H1 (cell line): ENCODE results near the gene RAB5A. TPM values are rescaled to one million over a fixed set of nuclear protein-coding genes. Genes with fewer than 3 reads are reported as not detected.

Source experiments
- CTCF ChIA-PET: fragments of 300-600 bp; sonication (Branson Sonifier 250); formaldehyde crosslinking; loops from one replicate; lab custom pipeline; 2021; ENCODE audit not compliant: partially characterized antibody; lab: Charles Lee
- POLR2A ChIA-PET: fragments of 300-600 bp; sonication (Branson Sonifier 250); formaldehyde crosslinking; loops from one replicate; lab custom pipeline; 2021; ENCODE audit warnings: inconsistent platforms; ENCODE audit not compliant: partially characterized antibody; lab: Charles Lee
- DNase-seq, 2 experiments: peaks; one replicate each; pipeline versions ENCODE4 v3.0.0 to v3.0.0-alpha.2; 2010 to 2022; ENCODE audit warnings: low spot score in 2 of 2, low read depth in 1 of 2, mixed read lengths in 1 of 2
- FAIRE-seq: peaks from 2 replicates; lab custom pipeline; 2011; peaks lifted over from hg19 to GRCh38; lab: Jason Lieb, UNC
- H2AFZ ChIP-seq: 2 replicates; pipeline ENCODE4 v1.8.1; 2012; ENCODE audit warnings: low read length, inconsistent platforms
- H2AK5ac ChIP-seq: 2 replicates; pipeline ENCODE4 v1.6.1; 2013; ENCODE audit warnings: low read depth, low read length
- H2BK120ac ChIP-seq: replicated peaks from 2 replicates; pipeline ENCODE3; 2013; ENCODE audit warnings: low read depth, low read length, inconsistent platforms
- H2BK12ac ChIP-seq: 2 replicates; pipeline ENCODE4 v1.6.1; 2013; ENCODE audit warnings: low read depth, low read length
- H2BK15ac ChIP-seq: 2 replicates; pipeline ENCODE4 v1.6.1; 2013; ENCODE audit warnings: low read length
- H2BK20ac ChIP-seq: 2 replicates; pipeline ENCODE4 v1.6.1; 2013; ENCODE audit warnings: low read length
- H2BK5ac ChIP-seq: 2 replicates; pipeline ENCODE4 v1.6.1; 2013; ENCODE audit warnings: low read depth, low read length
- H3K14ac ChIP-seq: 2 replicates; pipeline ENCODE4 v1.6.1; 2013; ENCODE audit warnings: inconsistent platforms; ENCODE audit not compliant: insufficient read length
- H3K18ac ChIP-seq: 2 replicates; pipeline ENCODE4 v1.6.1; 2013; ENCODE audit warnings: low read length; ENCODE audit errors: extremely low read depth
- H3K23ac ChIP-seq: 2 replicates; pipeline ENCODE4 v1.6.1; 2013; ENCODE audit warnings: inconsistent platforms; ENCODE audit not compliant: insufficient read length
- H3K23me2 ChIP-seq: 2 replicates; pipeline ENCODE4 v1.6.1; 2013; ENCODE audit warnings: low read depth, low read length
- H3K27ac ChIP-seq: 2 replicates; pipeline ENCODE4 v1.6.1; 2011; ENCODE audit warnings: low read depth, low read length, inconsistent platforms
- H3K27me3 ChIP-seq, 4 experiments: replicated peaks in 1 of 4; 1 replicate in 1 of 4; 2 replicates in 3 of 4; pipeline versions ENCODE4 v1.6.1 to v1.8.1; 2011 to 2013; ENCODE audit warnings: low read length in 3 of 4, mild to moderate bottlenecking in 3 of 4, inconsistent platforms in 2 of 4, mixed read lengths in 2 of 4, moderate library complexity in 1 of 4; ENCODE audit not compliant: control insufficient read depth in 3 of 4, insufficient read depth in 3 of 4; ENCODE audit errors: extremely low read depth in 1 of 4
- H3K36me3 ChIP-seq, 4 experiments: 2 replicates each; pipeline versions ENCODE4 v1.6.1 to v1.8.1; 2011 to 2013; ENCODE audit warnings: mild to moderate bottlenecking in 4 of 4, low read length in 3 of 4, moderate library complexity in 2 of 4, control low read depth in 1 of 4, inconsistent platforms in 1 of 4; ENCODE audit not compliant: insufficient read depth in 4 of 4, control insufficient read depth in 2 of 4
- H3K4ac ChIP-seq: replicated peaks from 2 replicates; pipeline ENCODE3; 2013; ENCODE audit warnings: low read length, low read depth, mixed read lengths, inconsistent platforms; ENCODE audit not compliant: insufficient read length
- H3K4me1 ChIP-seq, 4 experiments: replicated peaks in 1 of 4; 1 replicate in 1 of 4; 2 replicates in 3 of 4; pipeline versions ENCODE4 v1.6.1 to v1.8.1; 2011 to 2013; ENCODE audit warnings: low read length in 3 of 4, inconsistent platforms in 2 of 4, mixed read lengths in 1 of 4; ENCODE audit not compliant: insufficient read depth in 4 of 4, control insufficient read depth in 3 of 4
- H3K4me2 ChIP-seq, 2 experiments: 2 replicates each; pipeline versions ENCODE4 v1.6.1 to v1.8.1; 2011 to 2013; ENCODE audit warnings: low read depth in 2 of 2, low read length in 2 of 2, control low read depth in 1 of 2, inconsistent platforms in 1 of 2, mild to moderate bottlenecking in 1 of 2; ENCODE audit not compliant: insufficient read depth in 1 of 2
- H3K4me3 ChIP-seq, 4 experiments: fragments of 200-600, 300-600 bp in 1 of 4; sonication (generic), shearing (Covaris generic), sonication (Bioruptor Twin) in 1 of 4; 2 replicates each; pipeline versions ENCODE4 v1.5.1 to v1.8.1; 2011 to 2016; ENCODE audit warnings: low read length in 4 of 4, low read depth in 3 of 4, control low read depth in 2 of 4, inconsistent platforms in 2 of 4, mild to moderate bottlenecking in 2 of 4, mixed read lengths in 1 of 4, moderate library complexity in 1 of 4; ENCODE audit not compliant: insufficient read depth in 2 of 4; ENCODE audit errors: extremely low read depth in 1 of 4
- H3K56ac ChIP-seq: replicated peaks from 2 replicates; pipeline ENCODE3; 2013; ENCODE audit warnings: low read depth, mild to moderate bottlenecking, mixed read lengths, low read length, inconsistent platforms; ENCODE audit not compliant: insufficient read length
- H3K79me1 ChIP-seq: 2 replicates; pipeline ENCODE4 v1.6.1; 2013; ENCODE audit warnings: low read depth, low read length, control low read depth
- H3K79me2 ChIP-seq, 2 experiments: 2 replicates each; pipeline versions ENCODE4 v1.6.1 to v1.8.1; 2012 to 2013; ENCODE audit warnings: low read length in 2 of 2, mild to moderate bottlenecking in 2 of 2, inconsistent platforms in 1 of 2; ENCODE audit not compliant: insufficient read depth in 2 of 2, control insufficient read depth in 1 of 2
- H3K9ac ChIP-seq, 4 experiments: replicated peaks in 1 of 4; 1 replicate in 1 of 4; 2 replicates in 3 of 4; pipeline versions ENCODE4 v1.6.1 to v1.8.1; 2011 to 2013; ENCODE audit warnings: low read depth in 3 of 4, low read length in 3 of 4, control low read depth in 2 of 4, mild to moderate bottlenecking in 2 of 4, moderate library complexity in 2 of 4, inconsistent platforms in 1 of 4; ENCODE audit errors: extremely low read depth in 1 of 4
- H3K9me3 ChIP-seq, 2 experiments: 2 replicates each; pipeline versions ENCODE4 v1.6.1 to v1.8.1; 2012 to 2013; ENCODE audit warnings: mild to moderate bottlenecking in 2 of 2, moderate library complexity in 2 of 2, control low read depth in 1 of 2, inconsistent platforms in 1 of 2, low read depth in 1 of 2, low read length in 1 of 2, mixed read lengths in 1 of 2; ENCODE audit not compliant: insufficient read depth in 2 of 2
- H4K20me1 ChIP-seq, 2 experiments: replicated peaks in 1 of 2; 2 replicates each; pipeline versions ENCODE3 to v1.8.1; 2011 to 2013; ENCODE audit warnings: inconsistent platforms in 2 of 2, low read length in 2 of 2, mild to moderate bottlenecking in 1 of 2; ENCODE audit not compliant: insufficient read depth in 2 of 2, control insufficient read depth in 1 of 2
- H4K5ac ChIP-seq: 2 replicates; pipeline ENCODE4 v1.6.1; 2013; ENCODE audit warnings: low read length, low read depth, mixed read lengths, inconsistent platforms; ENCODE audit not compliant: insufficient read length
- H4K8ac ChIP-seq: 2 replicates; pipeline ENCODE4 v1.8.0; 2013; ENCODE audit warnings: mild to moderate bottlenecking, moderate library complexity, low read length, inconsistent platforms; ENCODE audit not compliant: insufficient read depth; ENCODE audit errors: extremely low read depth
- H4K91ac ChIP-seq: replicated peaks from 2 replicates; pipeline ENCODE3; 2013; ENCODE audit warnings: low read length, mixed read lengths, inconsistent platforms; ENCODE audit not compliant: insufficient read length
- BACH1 ChIP-seq: IDR thresholded peaks from 2 replicates; pipeline ENCODE4 v1.6.1; 2012; ENCODE audit warnings: low read length, improper control_type of control experiment
- CBX8 ChIP-seq: fragments of 300-800, 300-1000 bp; sonication (generic); IDR thresholded peaks from 2 replicates; pipeline ENCODE4 v1.7.1; 2016; ENCODE audit warnings: low read depth, low read length, borderline replicate concordance
- CHD1 ChIP-seq: IDR thresholded peaks from 2 replicates; pipeline ENCODE4 v1.6.1; 2012; ENCODE audit warnings: low read depth, low read length, improper control_type of control experiment
- CREB1 ChIP-seq: IDR thresholded peaks from 2 replicates; pipeline ENCODE4 v1.6.1; 2012; ENCODE audit warnings: inconsistent platforms
- CTBP2 ChIP-seq: IDR thresholded peaks from 2 replicates; pipeline ENCODE4 v1.7.0; 2011; ENCODE audit warnings: borderline replicate concordance, mild to moderate bottlenecking, moderate library complexity, mixed read lengths, low read length; ENCODE audit not compliant: insufficient read depth, insufficient read length
- EZH2 ChIP-seq: fragments of 200-600 bp; sonication (generic); IDR thresholded peaks from 2 replicates; pipeline ENCODE4 v1.7.1; 2012; ENCODE audit warnings: low read depth, mild to moderate bottlenecking, moderate library complexity, low read length, inconsistent platforms; ENCODE audit not compliant: severe bottlenecking
- FOSL1 ChIP-seq: IDR thresholded peaks from 2 replicates; pipeline ENCODE4 v1.6.1; 2011; ENCODE audit warnings: mild to moderate bottlenecking, low read depth, low read length, moderate library complexity; ENCODE audit not compliant: insufficient read depth
- JUND ChIP-seq: IDR thresholded peaks from 2 replicates; pipeline ENCODE4 v1.6.1; 2011; ENCODE audit warnings: mild to moderate bottlenecking, improper control_type of control experiment, low read length
- MAFK ChIP-seq: IDR thresholded peaks from 2 replicates; pipeline ENCODE4 v1.6.1; 2012; ENCODE audit warnings: low read depth, mild to moderate bottlenecking, improper control_type of control experiment, low read length
- RAD21 ChIP-seq, 2 experiments: IDR thresholded peaks in 1 of 2; conservative IDR thresholded peaks in 1 of 2; 2 replicates each; pipeline ENCODE4 v1.6.1; 2011; ENCODE audit warnings: low read depth in 2 of 2, low read length in 2 of 2, improper control_type of control experiment in 1 of 2, inconsistent platforms in 1 of 2, mild to moderate bottlenecking in 1 of 2, moderate library complexity in 1 of 2
- RBBP5 ChIP-seq: IDR thresholded peaks from 2 replicates; pipeline ENCODE4 v1.7.1; 2012; ENCODE audit warnings: low read depth, mild to moderate bottlenecking, inconsistent platforms, low read length, moderate library complexity, borderline replicate concordance
- RFX5 ChIP-seq: IDR thresholded peaks from 2 replicates; pipeline ENCODE4 v1.6.1; 2011; ENCODE audit warnings: low read depth, low read length, improper control_type of control experiment, borderline replicate concordance
- TEAD4 ChIP-seq: IDR thresholded peaks from 2 replicates; pipeline ENCODE4 v1.6.1; 2012; ENCODE audit warnings: low read depth, low read length, inconsistent platforms, mixed read lengths
- YY1 ChIP-seq: IDR thresholded peaks from 2 replicates; pipeline ENCODE4 v1.6.1; 2011; ENCODE audit warnings: low read depth, mild to moderate bottlenecking, low read length
- WGBS, 2 experiments: shearing (Covaris generic) in 1 of 2; methylation state at CpG; one replicate each; pipeline versions ENCODE4 v1.1.6 to v1.1.7; 2013 to 2015; ENCODE audit warnings: low lambda C conversion rate in 2 of 2, mixed read lengths in 2 of 2, inconsistent platforms in 1 of 2, low coverage in 1 of 2, missing lambda C conversion rate in 1 of 2; ENCODE audit not compliant: insufficient replicate concordance in 2 of 2, insufficient coverage in 1 of 2, insufficient read length in 1 of 2; ENCODE audit errors: extremely low coverage in 1 of 2, missing lambda C conversion rate in 1 of 2; 5-methylcytosine and 5-hydroxymethylcytosine counted together
- polyA plus RNA-seq, 7 experiments: library from polyadenylated mRNA; depleted of rRNA in 3 of 7; stranded (reverse) in 5 of 7; unstranded in 2 of 7; fragments of >200 nt in 5 of 7; fragments of 200-250 nt in 2 of 7; gene quantifications; 1 replicate in 5 of 7; 2 replicates in 1 of 7; 4 replicates in 1 of 7; pipeline versions ENCODE4 v1.2.1 to v1.2.3, GENCODE V29; 2011 to 2013; ENCODE audit warnings: missing spikeins in 2 of 7, mixed read lengths in 2 of 7
- total RNA-seq: library from RNA; stranded (reverse); fragmentation: NEBNext Ultra II Directional; extraction: Animal tissue kit (Norgen Biotek cat#: 25700); gene quantifications from 2 replicates; pipeline ENCODE4 v1.2.1, GENCODE V29; 2021

RAB5A gene
- total and polyA plus RNA-seq, 2 of the 8 experiments (the other 6 are each of a cell fraction or from before 2014, with no cell fraction given): 22.4 to 77.7 TPM

DNA sequence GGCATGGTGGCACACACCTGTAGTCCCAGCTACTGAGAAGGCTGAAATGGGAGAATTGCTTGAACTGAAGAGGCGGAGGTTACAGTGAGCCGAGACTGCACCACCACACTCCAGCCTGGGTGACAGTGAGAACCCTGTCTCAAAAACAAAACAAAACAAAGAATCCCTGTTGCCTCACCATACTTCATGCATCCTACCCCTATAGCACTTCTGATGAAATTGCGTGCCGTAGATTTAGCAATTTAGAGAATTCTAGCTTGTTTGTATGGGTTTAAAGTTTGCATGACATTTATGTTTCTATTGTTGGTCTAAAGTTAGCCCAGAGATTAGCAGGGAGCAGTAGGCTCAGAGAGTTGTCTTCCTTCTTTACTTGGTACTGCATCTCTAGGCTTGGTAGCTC, 7.8 kb downstream of the RAB5A start:
- peaks cover 6% of the 10 kb centered on the region in 2 experiments for H4K20me1 ChIP-seq
- no peak overlapping the region for H4K8ac ChIP-seq
- no peak overlapping the region for H3K14ac ChIP-seq
- no peak overlapping the region for H2AK5ac ChIP-seq
- no peaks in the 10 kb centered on the region for H3K9me3 ChIP-seq
- peaks cover 7% of the 10 kb centered on the region for H3K79me1 ChIP-seq
- H3K4me3 ChIP-seq: no peak overlapping the region
- H3K56ac ChIP-seq: no peak overlapping the region
- no peak overlapping the region for H3K4ac ChIP-seq
- FAIRE-seq (no peak), DNase-seq (no peak)
- no peak overlapping the region for H4K91ac ChIP-seq
- no peak overlapping the region for H3K18ac ChIP-seq
- no peak overlapping the region for H4K5ac ChIP-seq
- peaks cover 18 to 100% of the 10 kb centered on the region in 2 experiments for H3K79me2 ChIP-seq
- no peaks in the 10 kb centered on the region for H3K27me3 ChIP-seq
- no peak overlapping the region for H3K27ac ChIP-seq
- H3K23ac ChIP-seq: no peak overlapping the region
- H3K4me1 ChIP-seq: no peaks in the 10 kb centered on the region; a peak in 2 of 7 replicates
- no peak overlapping the region for H3K9ac ChIP-seq
- H3K4me2 ChIP-seq: no peak overlapping the region
- no peak overlapping the region for H2BK12ac ChIP-seq
- no peaks in the 10 kb centered on the region for H3K23me2 ChIP-seq
- CTCF ChIA-PET: no interaction called here
- H2BK120ac ChIP-seq: no peak overlapping the region
- POLR2A ChIA-PET: interaction anchor here (1.2 to 1.4 kb wide), 3 partner anchors 9 to 16 kb away, joined by 3 to 4 read pairs (median 3); no protein-coding TSS in a partner anchor
- no peak overlapping the region for H2BK5ac ChIP-seq
- H2AFZ ChIP-seq: no peak overlapping the region
- WGBS, 2 experiments: 89% methylated on average over 4 of the region's 4 CpGs; no CpG with 5 or more reads in 1 of the 2 experiments
- no peak overlapping the region for H2BK20ac ChIP-seq
- peaks cover 3 to 58% (median 22%) of the 10 kb centered on the region in 4 experiments; a peak in 7 of 8 replicates for H3K36me3 ChIP-seq
- no peak overlapping the region for H2BK15ac ChIP-seq
- TF ChIP-seq CTBP2: no peak
- no peak for TF ChIP-seq EZH2
- TF ChIP-seq RFX5: no peak
- no peak for TF ChIP-seq TEAD4
- TF ChIP-seq CBX8: no peak
- no peak for TF ChIP-seq BACH1
- no peak for TF ChIP-seq MAFK
- TF ChIP-seq RAD21 (IDR thresholded peaks at IDR 0.05 in 1 of 2, conservative IDR thresholded peaks at IDR 0.05 in 1 of 2; ENCODE audit: low read depth in 2 of 2, low read length in 2 of 2): no peak
- TF ChIP-seq JUND: no peak
- TF ChIP-seq CREB1: no peak
- TF ChIP-seq CHD1: no peak
- TF ChIP-seq YY1: no peak
- TF ChIP-seq RBBP5: no peak
- TF ChIP-seq FOSL1: no peak
